ENCODE measurements around the gene PRF1. TPM values are rescaled to one million over a fixed set of nuclear protein-coding genes. Genes with fewer than 3 reads are reported as not detected.
"Not testable (repeated sequence)": the region's sequence is repeated elsewhere in the genome, so short reads cannot be mapped to it uniquely, and the experiment has no call there.

The PRF1 gene
- not detected for polyA plus RNA-seq (2013, experiment 1 of 2; ENCODE audit: insufficient read length)
- polyA plus RNA-seq (2013, experiment 2 of 2; ENCODE audit: insufficient read length): not detected

GRCh38 chr10:70602665-70603448, at the start of gene PRF1:
TSS of gene PRF1 (minus strand) at chr10:70602741. CDS start at chr10:70600902, 1,839 bp downstream.
- DNase-seq: no peak

- DNase-seq: no peak
Observed at GRCh38 chr10:70651661-70652060, 49.1 kb upstream of the PRF1 start.

GRCh38 chr10:70650718-70651117, 48.2 kb upstream of the PRF1 start:
- DNase-seq: no peak

GRCh38 chr10:70650104-70650503, 47.6 kb upstream of the PRF1 start:
- DNase-seq: no peak

GRCh38 chr10:70649526-70649925, 47.0 kb upstream of the PRF1 start:
- DNase-seq: peak; percentile 65

GRCh38 chr10:70648427-70648826, 45.9 kb upstream of the PRF1 start:
- no peak for DNase-seq

- no peak for DNase-seq
Observed at GRCh38 chr10:70647086-70647485, 44.5 kb upstream of the PRF1 start.

- DNase-seq: not testable (repeated sequence)
Observed at GRCh38 chr10:70644959-70645358, 42.4 kb upstream of the PRF1 start.

GRCh38 chr10:70643272-70643671, 40.7 kb upstream of the PRF1 start:
- not testable (repeated sequence) for DNase-seq

- not testable (repeated sequence) for DNase-seq
Observed at GRCh38 chr10:70639640-70640383, 37.3 kb upstream of the PRF1 start.

- not testable (repeated sequence) for DNase-seq
Observed at GRCh38 chr10:70634515-70634914, 32.0 kb upstream of the PRF1 start.

GRCh38 chr10:70634011-70634410, 31.5 kb upstream of the PRF1 start:
- DNase-seq: no peak

GRCh38 chr10:70631735-70632134, 29.2 kb upstream of the PRF1 start:
- DNase-seq: not testable (repeated sequence)

- no peak for DNase-seq
Observed at GRCh38 chr10:70629338-70629737, 26.8 kb upstream of the PRF1 start.

- DNase-seq: no peak
Observed at GRCh38 chr10:70626056-70626455, 23.5 kb upstream of the PRF1 start.

GRCh38 chr10:70622981-70623844, 20.7 kb upstream of the PRF1 start:
- DNase-seq: peak; percentile 12

GRCh38 chr10:70622541-70622940, 20.0 kb upstream of the PRF1 start:
- DNase-seq: no peak

GRCh38 chr10:70621503-70622078, 19.1 kb upstream of the PRF1 start:
- no peak for DNase-seq

- no peak for DNase-seq
Observed at GRCh38 chr10:70620020-70620289, 17.4 kb upstream of the PRF1 start.

GRCh38 chr10:70619271-70620019, 16.9 kb upstream of the PRF1 start:
- peak; percentile 51 for DNase-seq

- no peak for DNase-seq
Observed at GRCh38 chr10:70618663-70619062, 16.1 kb upstream of the PRF1 start.
